Body of pancreas (tissue), 4 donors: ENCODE measurements around the gene DCAF4. TPM values are rescaled to one million over a fixed set of nuclear protein-coding genes. Genes with fewer than 3 reads are reported as not detected.

ENCODE experiments used
- ATAC-seq: fragments of 150-250 bp; one replicate; pipeline ENCODE4 v1.9.1; 2016
- DNase-seq, 4 donors: peaks; one replicate each; pipeline ENCODE4 v3.0.0-alpha.2; 2019
- H3K27ac ChIP-seq, 4 donors: fragments of 200-600 bp; sonication (generic); 1 replicate in 3 of 4; 2 replicates in 1 of 4; pipeline versions ENCODE4 v1.5.1 to v1.6.1; 2016 to 2019; ENCODE audit warnings: mild to moderate bottlenecking in 1 of 4, mixed read lengths in 1 of 4, moderate library complexity in 1 of 4
- H3K27me3 ChIP-seq, 2 donors: fragments of 200-600 bp; sonication (generic); one replicate each; pipeline ENCODE4 v1.6.0; 2016; ENCODE audit warnings: mild to moderate bottlenecking in 1 of 2
- H3K36me3 ChIP-seq, 2 donors: fragments of 200-600 bp; sonication (generic); replicated peaks in 1 of 2; 2 replicates each; pipeline ENCODE4 v1.5.1; 2016; ENCODE audit warnings: low read depth in 2 of 2; ENCODE audit not compliant: insufficient read depth in 1 of 2
- H3K4me1 ChIP-seq: fragments of 200-600 bp; sonication (generic); one replicate; pipeline ENCODE4 v1.6.0; 2016
- H3K4me3 ChIP-seq, 2 donors: fragments of 200-600 bp; sonication (generic); 1 replicate in 1 of 2; 2 replicates in 1 of 2; pipeline ENCODE4 v1.5.1; 2016 to 2019
- H3K9me3 ChIP-seq, 3 donors: fragments of 200-600 bp; sonication (generic); 1 replicate in 2 of 3; 2 replicates in 1 of 3; pipeline ENCODE4 v1.5.1; 2016
- POLR2A ChIP-seq, 3 donors: fragments of 450-650 bp; IDR thresholded peaks; one replicate each; pipeline ENCODE4 v1.6.1; 2016; ENCODE audit warnings: antibody characterized with exemption in 3 of 3, mild to moderate bottlenecking in 2 of 3
- WGBS, 2 donors: methylation state at CpG; one replicate each; pipeline ENCODE4 v1.1.5; 2017; 5-methylcytosine and 5-hydroxymethylcytosine counted together
- intact Hi-C: fragments of 100-400 bp; cut with DNase I; formaldehyde crosslinking; loops from one replicate; pipeline ENCODE4 v1.15.1; 2023
- total RNA-seq, 2 donors: library from RNA; depleted of rRNA; stranded (reverse); fragments of >200 nt; gene quantifications; one replicate each; pipeline ENCODE4 v1.1.0, GENCODE V29; 2016
- TF ChIP-seq, protein P1 (sequence below), 7 experiments: fragments of 450-650 bp in 4 of 7; fragments of 200-600 bp in 3 of 7; sonication (generic) in 3 of 7; IDR thresholded peaks; one replicate each; pipeline ENCODE4 v1.5.1; 2016 to 2019; ENCODE audit warnings: antibody characterized with exemption in 7 of 7

The DCAF4 gene
- total RNA-seq, 2 donors from 2014 or later, result 10.4 to 39.2 TPM

DNA sequence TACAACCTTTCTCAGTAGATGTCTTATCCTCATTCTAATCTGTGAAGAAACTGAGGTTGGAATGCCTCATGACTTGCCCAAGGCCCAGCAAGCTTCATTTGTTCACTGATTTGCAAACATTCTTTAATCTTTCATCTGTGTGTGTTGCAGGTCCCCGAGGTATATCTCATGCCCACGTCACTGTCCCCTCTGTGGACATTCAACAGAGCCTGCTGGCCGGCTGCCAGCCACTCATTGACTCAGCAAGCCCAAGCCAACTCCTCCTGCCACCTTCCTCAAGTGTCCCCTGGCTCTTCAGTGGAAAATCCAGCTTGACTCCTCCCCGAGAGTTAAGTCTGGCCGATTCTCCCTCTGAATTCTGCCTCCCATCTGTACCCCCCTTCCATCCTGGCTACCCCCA lies 1.9 kb upstream of the DCAF4 start:
- DNase-seq (peak; percentile 37 to 66 (median 56)), ATAC-seq (no peak)
- 19 to 28% methylated on average over 5 of the region's 5 CpGs for WGBS, 2 donors
- Histone ChIP-seq H3K4me3 (no peak overlapping the region), H3K27ac (no peak overlapping the region), H3K36me3 (no peaks in the 10 kb centered on the region), H3K4me1 (peaks cover 19% of the 10 kb centered on the region), H3K27me3 (no peaks in the 10 kb centered on the region), H3K9me3 (no peaks in the 10 kb centered on the region)
- intact Hi-C loops, result no loop called here
- TF ChIP-seq, protein P1, sequence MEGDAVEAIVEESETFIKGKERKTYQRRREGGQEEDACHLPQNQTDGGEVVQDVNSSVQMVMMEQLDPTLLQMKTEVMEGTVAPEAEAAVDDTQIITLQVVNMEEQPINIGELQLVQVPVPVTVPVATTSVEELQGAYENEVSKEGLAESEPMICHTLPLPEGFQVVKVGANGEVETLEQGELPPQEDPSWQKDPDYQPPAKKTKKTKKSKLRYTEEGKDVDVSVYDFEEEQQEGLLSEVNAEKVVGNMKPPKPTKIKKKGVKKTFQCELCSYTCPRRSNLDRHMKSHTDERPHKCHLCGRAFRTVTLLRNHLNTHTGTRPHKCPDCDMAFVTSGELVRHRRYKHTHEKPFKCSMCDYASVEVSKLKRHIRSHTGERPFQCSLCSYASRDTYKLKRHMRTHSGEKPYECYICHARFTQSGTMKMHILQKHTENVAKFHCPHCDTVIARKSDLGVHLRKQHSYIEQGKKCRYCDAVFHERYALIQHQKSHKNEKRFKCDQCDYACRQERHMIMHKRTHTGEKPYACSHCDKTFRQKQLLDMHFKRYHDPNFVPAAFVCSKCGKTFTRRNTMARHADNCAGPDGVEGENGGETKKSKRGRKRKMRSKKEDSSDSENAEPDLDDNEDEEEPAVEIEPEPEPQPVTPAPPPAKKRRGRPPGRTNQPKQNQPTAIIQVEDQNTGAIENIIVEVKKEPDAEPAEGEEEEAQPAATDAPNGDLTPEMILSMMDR (IDR thresholded peaks at IDR 0.05), result no peak
- TF ChIP-seq POLR2A (IDR thresholded peaks at IDR 0.05), result no peak

DNA sequence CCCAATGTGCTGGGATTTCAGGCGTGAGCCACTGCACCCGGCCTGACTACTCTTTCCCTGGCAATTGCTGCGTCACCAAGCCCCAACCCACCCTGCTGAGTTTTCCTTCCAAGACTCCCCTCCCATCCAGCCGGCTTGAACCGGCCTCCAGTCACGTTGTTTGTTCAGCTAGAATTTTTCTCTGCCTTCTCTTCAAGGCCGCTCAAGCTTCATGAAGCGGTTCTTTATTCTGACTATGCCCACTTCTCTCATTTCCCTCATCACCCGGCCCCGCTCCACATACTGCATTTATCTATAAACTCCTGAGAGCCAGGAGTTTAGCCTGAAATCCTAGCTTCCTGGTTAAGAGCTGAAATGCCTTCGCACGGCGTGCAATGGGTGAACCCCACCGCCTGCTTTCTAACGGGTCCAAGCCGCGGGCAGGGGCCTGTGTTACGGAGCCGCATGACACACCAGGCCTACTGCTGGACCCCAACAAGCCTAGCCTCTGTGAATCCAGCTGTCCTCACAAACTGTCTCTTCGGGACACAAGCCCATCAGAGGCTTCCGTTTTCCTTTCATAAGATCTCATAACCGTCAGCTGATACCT lies 999 bp upstream of the DCAF4 start:
- DNase-seq, result peak in 1 of 4 donors; percentile 23
- H3K36me3 ChIP-seq, result no peaks in the 10 kb centered on the region
- ATAC-seq, result no peak
- H3K27me3 ChIP-seq, result no peaks in the 10 kb centered on the region
- intact Hi-C loops, result no loop called here
- no peaks in the 10 kb centered on the region for H3K9me3 ChIP-seq
- peaks cover 19% of the 10 kb centered on the region for H3K4me1 ChIP-seq
- H3K27ac ChIP-seq, result peak overlapping the region in 2 of 4 donors; percentile 87 to 91
- WGBS, 2 donors, result 28 to 41% methylated on average over 16 to 22 of the region's 22 CpGs
- TF ChIP-seq POLR2A (IDR thresholded peaks at IDR 0.05), result no peak
- TF ChIP-seq, protein P1 (IDR thresholded peaks at IDR 0.05), result no peak
- no peak overlapping the region for H3K4me3 ChIP-seq

DNA sequence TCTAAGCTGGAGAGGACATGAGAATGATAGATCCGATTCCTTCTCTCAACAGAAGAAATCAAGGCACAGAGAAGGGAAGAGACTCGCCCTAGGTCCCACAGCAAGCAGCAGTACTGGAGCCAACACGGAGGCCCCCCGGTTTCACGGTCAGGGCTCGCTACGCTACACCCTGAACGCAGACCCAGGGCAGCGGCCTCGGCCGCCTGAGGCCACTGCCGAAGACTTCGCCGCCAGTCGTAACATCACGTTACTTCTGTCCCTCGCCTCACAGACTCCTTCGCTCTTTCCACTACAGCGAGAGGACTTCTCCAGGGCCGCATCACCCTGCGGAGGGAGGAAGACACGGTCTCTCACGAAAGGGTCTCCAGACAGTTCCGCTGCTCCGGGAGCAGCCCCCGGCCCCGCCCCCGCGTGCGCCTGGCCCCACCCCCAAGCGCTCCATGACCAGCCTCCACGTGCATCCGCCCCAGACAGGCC lies 411 bp upstream of the DCAF4 start:
- WGBS, 2 donors, result 2 to 4% methylated on average over 11 to 33 of the region's 33 CpGs
- Histone ChIP-seq H3K9me3 (no peaks in the 10 kb centered on the region), H3K27ac (peak overlapping the region; percentile 19 to 91 (median 56)), H3K36me3 (no peaks in the 10 kb centered on the region), H3K4me1 (peaks cover 19% of the 10 kb centered on the region), H3K27me3 (no peaks in the 10 kb centered on the region), H3K4me3 (peak overlapping the region; percentile 71 to 73)
- DNase-seq (no peak), ATAC-seq (peak; percentile 34)
- TF ChIP-seq, protein P1 (IDR thresholded peaks at IDR 0.05), result no peak
- TF ChIP-seq POLR2A (IDR thresholded peaks at IDR 0.05), result no peak
- intact Hi-C loops, result no loop called here

DNA sequence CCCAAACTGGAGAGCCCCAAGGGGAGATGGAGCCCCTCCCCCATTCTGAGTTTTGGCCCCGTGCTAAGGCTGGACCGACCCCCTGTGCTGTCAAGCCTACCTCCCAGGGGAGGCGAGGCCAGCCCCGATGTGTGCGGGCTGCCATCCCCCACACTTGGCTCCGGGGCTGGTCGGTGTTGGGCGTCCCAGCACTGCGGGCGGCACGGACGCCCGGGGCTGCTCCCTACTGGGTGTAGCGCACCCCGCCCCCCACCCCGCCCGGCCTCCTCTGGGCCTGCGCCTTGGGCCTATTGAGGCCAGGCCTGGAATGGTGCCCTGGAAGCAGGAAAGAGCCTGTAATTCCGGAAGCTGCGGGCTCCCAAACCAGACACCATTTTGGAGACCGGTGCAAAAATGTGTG lies 2.6 kb downstream of the DCAF4 start:
- Histone ChIP-seq H3K4me1 (peaks cover 19% of the 10 kb centered on the region), H3K27ac (no peak overlapping the region), H3K27me3 (no peaks in the 10 kb centered on the region), H3K36me3 (no peaks in the 10 kb centered on the region), H3K9me3 (no peaks in the 10 kb centered on the region), H3K4me3 (no peak overlapping the region)
- TF ChIP-seq, protein P1 (IDR thresholded peaks at IDR 0.05), result no peak
- no peak for TF ChIP-seq POLR2A (IDR thresholded peaks at IDR 0.05)
- 97% methylated on average over 20 of the region's 21 CpGs; no CpG with 5 or more reads in 1 of the 2 donors for WGBS, 2 donors
- ATAC-seq (no peak), DNase-seq (no peak)
- intact Hi-C loops, result no loop called here
